HepG2 (cell line): ENCODE results near the gene TRIM42. TPM values are rescaled to one million over a fixed set of nuclear protein-coding genes. Genes with fewer than 3 reads are reported as not detected.

Experiments
- AGO1 ChIP-seq: fragments of 200-400 bp; formaldehyde crosslinking; IDR thresholded peaks from 2 replicates; pipeline ENCODE4 v1.6.1; 2017; ENCODE audit warnings: mild to moderate bottlenecking, low read depth, low read length, moderate library complexity; ENCODE audit not compliant: poor library complexity, severe bottlenecking
- BATF2 ChIP-seq: sonication (generic); formaldehyde crosslinking; IDR thresholded peaks from 2 replicates; pipeline ENCODE4 v1.8.0; 2022; ENCODE audit warnings: mild to moderate bottlenecking, missing genetic modification reagents, moderate library complexity
- BHLHE40 ChIP-seq: IDR thresholded peaks from 2 replicates; pipeline ENCODE4 v1.6.1; 2011; ENCODE audit warnings: low read length, improper control_type of control experiment
- BRF2 ChIP-seq: sonication (generic); formaldehyde crosslinking; IDR thresholded peaks from 2 replicates; pipeline ENCODE4 v1.8.1; 2022; ENCODE audit warnings: mild to moderate bottlenecking, missing genetic modification reagents
- DNMT3B ChIP-seq: conservative IDR thresholded peaks from 2 replicates; pipeline ENCODE4 v1.6.1; 2016; ENCODE audit warnings: missing biosample characterization, control low read depth
- FOXA1 ChIP-seq, 2 experiments: fragments of 450-650 bp in 1 of 2; sonication (generic) in 1 of 2; formaldehyde crosslinking in 1 of 2; IDR thresholded peaks; 2 replicates each; pipeline versions ENCODE4 v1.4.0 to v1.6.1; 2016 to 2020; ENCODE audit warnings: missing genetic modification reagents in 1 of 2
- FOXJ3 ChIP-seq: sonication (generic); formaldehyde crosslinking; IDR thresholded peaks from 2 replicates; pipeline ENCODE4 v1.4.0; 2020; ENCODE audit warnings: missing genetic modification reagents, mild to moderate bottlenecking, borderline replicate concordance
- FOXP1 ChIP-seq, 2 experiments: fragments of 450-650 bp in 1 of 2; IDR thresholded peaks; 2 replicates each; pipeline ENCODE4 v1.6.1; 2017 to 2018; ENCODE audit warnings: antibody characterized with exemption in 1 of 2
- HNF4A ChIP-seq: sonication (generic); formaldehyde crosslinking; IDR thresholded peaks from 2 replicates; pipeline ENCODE4 v1.4.0; 2020; ENCODE audit warnings: missing genetic modification reagents
- HOXA9 ChIP-seq: sonication (generic); formaldehyde crosslinking; IDR thresholded peaks from 2 replicates; pipeline ENCODE4 v1.8.1; 2022; ENCODE audit warnings: missing genetic modification reagents, mild to moderate bottlenecking, moderate library complexity, borderline replicate concordance
- KAT8 ChIP-seq: IDR thresholded peaks from 2 replicates; pipeline ENCODE4 v1.6.1; 2016; ENCODE audit warnings: missing genetic modification reagents, missing compliant biosample characterization
- MBD4 ChIP-seq: IDR thresholded peaks from 2 replicates; pipeline ENCODE4 v1.6.1; 2012; ENCODE audit warnings: low read length, inconsistent platforms, borderline replicate concordance
- MED8 ChIP-seq: sonication (generic); formaldehyde crosslinking; IDR thresholded peaks from 2 replicates; pipeline ENCODE4 v1.8.1; 2023; ENCODE audit warnings: mild to moderate bottlenecking, missing genetic modification reagents; ENCODE audit not compliant: insufficient replicate concordance
- NFIC ChIP-seq: IDR thresholded peaks from 2 replicates; pipeline ENCODE4 v1.6.1; 2012; ENCODE audit warnings: mild to moderate bottlenecking, low read length, inconsistent platforms
- PRDM4 ChIP-seq: sonication (generic); formaldehyde crosslinking; IDR thresholded peaks from 2 replicates; pipeline ENCODE4 v1.9.0; 2021; ENCODE audit warnings: missing genetic modification reagents, borderline replicate concordance
- SMARCC2 ChIP-seq: fragments of 450-650 bp; IDR thresholded peaks from 2 replicates; pipeline ENCODE4 v1.6.1; 2017; ENCODE audit warnings: antibody characterized with exemption, mild to moderate bottlenecking
- SNAPC2 ChIP-seq: sonication (generic); formaldehyde crosslinking; IDR thresholded peaks from 2 replicates; pipeline ENCODE4 v1.8.1; 2022; ENCODE audit warnings: mild to moderate bottlenecking, missing genetic modification reagents
- TBL1XR1 ChIP-seq: fragments of 150-350 bp; IDR thresholded peaks from 2 replicates; pipeline ENCODE4 v1.6.1; 2014; ENCODE audit warnings: borderline replicate concordance, low read length; ENCODE audit not compliant: partially characterized antibody
- TRIM24 ChIP-seq: sonication (generic); formaldehyde crosslinking; IDR thresholded peaks from 2 replicates; pipeline ENCODE4 v1.8.0; 2022; ENCODE audit warnings: mild to moderate bottlenecking, missing genetic modification reagents
- ZKSCAN8 ChIP-seq: IDR thresholded peaks from 2 replicates; pipeline ENCODE4 v1.6.1; 2016; ENCODE audit warnings: borderline replicate concordance, missing genetic modification reagents, missing compliant biosample characterization
- ZNF234 ChIP-seq: sonication (generic); formaldehyde crosslinking; conservative IDR thresholded peaks from 2 replicates; pipeline ENCODE4 v1.5.1; 2020; ENCODE audit warnings: mild to moderate bottlenecking, missing genetic modification reagents
- ZNF3 ChIP-seq: IDR thresholded peaks from 2 replicates; pipeline ENCODE4 v1.7.0; 2017; ENCODE audit warnings: inconsistent platforms
- ZNF652 ChIP-seq: IDR thresholded peaks from 2 replicates; pipeline ENCODE4 v1.6.1; 2016; ENCODE audit warnings: low read depth, borderline replicate concordance
- ZNF749 ChIP-seq: sonication (generic); formaldehyde crosslinking; IDR thresholded peaks from 2 replicates; pipeline ENCODE4 v1.8.0; 2022; ENCODE audit warnings: mild to moderate bottlenecking, missing genetic modification reagents, moderate library complexity, borderline replicate concordance
- ZNF816 ChIP-seq: sonication (generic); formaldehyde crosslinking; IDR thresholded peaks from 2 replicates; pipeline ENCODE4 v1.8.0; 2022; ENCODE audit warnings: missing genetic modification reagents, mild to moderate bottlenecking, borderline replicate concordance
- polyA plus RNA-seq, 8 experiments: library from polyadenylated mRNA; depleted of rRNA in 3 of 8; stranded (reverse) in 7 of 8; unstranded in 1 of 8; fragments of >200 nt; fragmentation: Illumina TruSeq in 4 of 8; extraction: Trizol in 4 of 8; gene quantifications; 2 replicates each; pipeline versions ENCODE4 v1.2.1 to v1.2.3, GENCODE V29; 2011 to 2016; ENCODE audit warnings: low read depth in 4 of 8, missing spikeins in 1 of 8, mixed read lengths in 1 of 8; ENCODE audit not compliant: insufficient read depth in 1 of 8
- total RNA-seq, 5 experiments: library from RNA; depleted of rRNA; stranded (reverse); fragments of >200 nt; fragmentation: Illumina TruSeq; extraction: Trizol; gene quantifications; 2 replicates each; pipeline ENCODE4 v1.2.3, GENCODE V29; 2016; ENCODE audit warnings: low read depth in 1 of 5

Gene TRIM42
- total and polyA plus RNA-seq, 2 of the 13 experiments (the other 11 are each of a cell fraction or from before 2014, with no cell fraction given): not detected

- TF ChIP-seq AGO1 (no peak), TBL1XR1 (peak; percentile 84), TRIM24 (CRISPR knock-in tag) (peak; percentile 22; the same call in 1 of the 2 replicates), ZKSCAN8 (CRISPR knock-in tag) (0 out of 2 replicates have a peak, but pooled peaks have one; percentile 59), ZNF3 (CRISPR knock-in tag) (no peak), ZNF652 (0 out of 2 replicates have a peak, but pooled peaks have one; percentile 5), SNAPC2 (CRISPR knock-in tag) (0 out of 2 replicates have a peak, but pooled peaks have one; percentile 24), ZNF816 (CRISPR knock-in tag) (peak; percentile 81; the same call in 1 of the 2 replicates), FOXP1 (IDR thresholded peaks at IDR 0.05) (0 out of 2 replicates have a peak, but pooled peaks have one; percentile 32), FOXP1 (CRISPR knock-in tag; IDR thresholded peaks at IDR 0.05) (peak; percentile 88), BRF2 (CRISPR knock-in tag) (peak; percentile 38; the same call in 1 of the 2 replicates), BATF2 (0 out of 2 replicates have a peak, but pooled peaks have one; percentile 36), DNMT3B (CRISPR knock-in tag) (0 out of 2 replicates have a peak, but pooled peaks have one; percentile 65), KAT8 (CRISPR knock-in tag) (peak; percentile 68; the same call in 1 of the 2 replicates), ZNF749 (CRISPR knock-in tag) (no peak), BHLHE40 (0 out of 2 replicates have a peak, but pooled peaks have one; percentile 26), SMARCC2 (0 out of 2 replicates have a peak, but pooled peaks have one; percentile 7), MED8 (CRISPR knock-in tag) (peak; percentile 57), ZNF234 (no peak), PRDM4 (CRISPR knock-in tag) (no peak), FOXA1 (IDR thresholded peaks at IDR 0.05) (peak; percentile 90), FOXA1 (CRISPR knock-in tag; IDR thresholded peaks at IDR 0.05) (peak; percentile 89), NFIC (peak; percentile 100), HNF4A (CRISPR knock-in tag) (peak; percentile 98), FOXJ3 (CRISPR knock-in tag) (peak; percentile 92; the same call in 1 of the 2 replicates), HOXA9 (CRISPR knock-in tag) (no peak), MBD4 (peak; percentile 90; the same call in 1 of the 2 replicates)
Observed at GRCh38 chr3:140699516-140700231, 21.8 kb downstream of the TRIM42 start (continued).
